HepG2 (cell line): ENCODE data around the gene TSPAN9.

Experiments
- HNRNPLL ChIP-seq: fragments of 200-400 bp; formaldehyde crosslinking; IDR thresholded peaks from 2 replicates; pipeline ENCODE4 v1.6.1; 2017; ENCODE audit warnings: mild to moderate bottlenecking, low read depth, low read length; ENCODE audit not compliant: poor library complexity, severe bottlenecking
- NAIF1 ChIP-seq: sonication (generic); formaldehyde crosslinking; IDR thresholded peaks from 2 replicates; pipeline ENCODE4 v1.5.0; 2020; ENCODE audit warnings: mild to moderate bottlenecking, missing genetic modification reagents, borderline replicate concordance
- SPEN ChIP-seq: sonication (generic); formaldehyde crosslinking; IDR thresholded peaks from 2 replicates; pipeline ENCODE4 v1.5.1; 2020; ENCODE audit warnings: low read depth, mild to moderate bottlenecking, missing genetic modification reagents
- TARDBP ChIP-seq: sonication (generic); formaldehyde crosslinking; IDR thresholded peaks from 2 replicates; pipeline ENCODE4 v1.8.0; 2022; ENCODE audit warnings: mild to moderate bottlenecking, missing genetic modification reagents
- ZNF768 ChIP-seq: sonication (generic); formaldehyde crosslinking; IDR thresholded peaks from 2 replicates; pipeline ENCODE4 v1.4.0; 2020; ENCODE audit warnings: missing genetic modification reagents
- TF ChIP-seq, protein P1 (sequence below): sonication (generic); formaldehyde crosslinking; IDR thresholded peaks from 2 replicates; pipeline ENCODE4 v1.8.1; 2022; ENCODE audit warnings: mild to moderate bottlenecking, missing genetic modification reagents
- TF ChIP-seq, protein P2 (sequence below): sonication (generic); formaldehyde crosslinking; IDR thresholded peaks from 2 replicates; pipeline ENCODE4 v1.5.0; 2020; ENCODE audit warnings: mild to moderate bottlenecking, missing genetic modification reagents, moderate library complexity
- TF ChIP-seq, protein P3 (sequence below), 2 experiments: sonication (generic) in 1 of 2; formaldehyde crosslinking in 1 of 2; IDR thresholded peaks; 2 replicates each; pipeline versions ENCODE4 v1.5.1 to v1.6.1; 2011 to 2020; ENCODE audit warnings: borderline replicate concordance in 1 of 2, low read depth in 1 of 2, low read length in 1 of 2, mild to moderate bottlenecking in 1 of 2, missing genetic modification reagents in 1 of 2, moderate library complexity in 1 of 2
- TF ChIP-seq, protein P4 (sequence below): sonication (generic); formaldehyde crosslinking; conservative IDR thresholded peaks from 2 replicates; pipeline ENCODE4 v1.5.0; 2020; ENCODE audit warnings: missing genetic modification reagents

DNA sequence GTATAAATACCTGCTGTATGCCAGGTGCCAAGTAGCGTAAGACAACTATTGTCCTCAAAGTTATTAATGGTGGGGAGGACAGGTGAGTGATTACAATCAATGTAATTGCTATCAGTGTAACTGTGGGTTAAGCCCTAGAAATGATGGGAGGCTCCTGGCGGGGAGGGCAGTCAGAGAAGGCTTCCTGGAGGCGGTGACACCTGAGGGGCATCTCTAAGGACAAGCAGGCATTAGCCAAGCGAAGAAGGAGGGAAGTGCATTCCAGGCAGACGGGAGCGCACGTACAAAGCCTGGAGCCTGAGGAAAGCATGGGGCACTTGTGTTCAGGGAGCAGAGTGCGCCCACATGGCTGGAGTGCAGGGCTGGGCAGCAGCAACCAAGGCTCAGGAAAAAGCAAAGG lies 230.9 kb downstream of the TSPAN9 start:
- no peak for TF ChIP-seq ZNF768 (CRISPR knock-in tag)
- TF ChIP-seq, protein P1, sequence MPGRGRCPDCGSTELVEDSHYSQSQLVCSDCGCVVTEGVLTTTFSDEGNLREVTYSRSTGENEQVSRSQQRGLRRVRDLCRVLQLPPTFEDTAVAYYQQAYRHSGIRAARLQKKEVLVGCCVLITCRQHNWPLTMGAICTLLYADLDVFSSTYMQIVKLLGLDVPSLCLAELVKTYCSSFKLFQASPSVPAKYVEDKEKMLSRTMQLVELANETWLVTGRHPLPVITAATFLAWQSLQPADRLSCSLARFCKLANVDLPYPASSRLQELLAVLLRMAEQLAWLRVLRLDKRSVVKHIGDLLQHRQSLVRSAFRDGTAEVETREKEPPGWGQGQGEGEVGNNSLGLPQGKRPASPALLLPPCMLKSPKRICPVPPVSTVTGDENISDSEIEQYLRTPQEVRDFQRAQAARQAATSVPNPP, result no peak
- TF ChIP-seq TARDBP (CRISPR knock-in tag), result no peak
- TF ChIP-seq, protein P2, sequence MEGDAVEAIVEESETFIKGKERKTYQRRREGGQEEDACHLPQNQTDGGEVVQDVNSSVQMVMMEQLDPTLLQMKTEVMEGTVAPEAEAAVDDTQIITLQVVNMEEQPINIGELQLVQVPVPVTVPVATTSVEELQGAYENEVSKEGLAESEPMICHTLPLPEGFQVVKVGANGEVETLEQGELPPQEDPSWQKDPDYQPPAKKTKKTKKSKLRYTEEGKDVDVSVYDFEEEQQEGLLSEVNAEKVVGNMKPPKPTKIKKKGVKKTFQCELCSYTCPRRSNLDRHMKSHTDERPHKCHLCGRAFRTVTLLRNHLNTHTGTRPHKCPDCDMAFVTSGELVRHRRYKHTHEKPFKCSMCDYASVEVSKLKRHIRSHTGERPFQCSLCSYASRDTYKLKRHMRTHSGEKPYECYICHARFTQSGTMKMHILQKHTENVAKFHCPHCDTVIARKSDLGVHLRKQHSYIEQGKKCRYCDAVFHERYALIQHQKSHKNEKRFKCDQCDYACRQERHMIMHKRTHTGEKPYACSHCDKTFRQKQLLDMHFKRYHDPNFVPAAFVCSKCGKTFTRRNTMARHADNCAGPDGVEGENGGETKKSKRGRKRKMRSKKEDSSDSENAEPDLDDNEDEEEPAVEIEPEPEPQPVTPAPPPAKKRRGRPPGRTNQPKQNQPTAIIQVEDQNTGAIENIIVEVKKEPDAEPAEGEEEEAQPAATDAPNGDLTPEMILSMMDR (CRISPR knock-in tag), result no peak
- TF ChIP-seq HNRNPLL, result no peak
- TF ChIP-seq SPEN, result no peak
- TF ChIP-seq NAIF1 (CRISPR knock-in tag), result no peak
- TF ChIP-seq, protein P3, sequence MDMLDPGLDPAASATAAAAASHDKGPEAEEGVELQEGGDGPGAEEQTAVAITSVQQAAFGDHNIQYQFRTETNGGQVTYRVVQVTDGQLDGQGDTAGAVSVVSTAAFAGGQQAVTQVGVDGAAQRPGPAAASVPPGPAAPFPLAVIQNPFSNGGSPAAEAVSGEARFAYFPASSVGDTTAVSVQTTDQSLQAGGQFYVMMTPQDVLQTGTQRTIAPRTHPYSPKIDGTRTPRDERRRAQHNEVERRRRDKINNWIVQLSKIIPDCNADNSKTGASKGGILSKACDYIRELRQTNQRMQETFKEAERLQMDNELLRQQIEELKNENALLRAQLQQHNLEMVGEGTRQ (IDR thresholded peaks at IDR 0.05; ENCODE audit: low read depth, low read length), result no peak
- TF ChIP-seq, protein P3 (CRISPR knock-in tag; IDR thresholded peaks at IDR 0.05; ENCODE audit: borderline replicate concordance), result no peak
- TF ChIP-seq, protein P4, sequence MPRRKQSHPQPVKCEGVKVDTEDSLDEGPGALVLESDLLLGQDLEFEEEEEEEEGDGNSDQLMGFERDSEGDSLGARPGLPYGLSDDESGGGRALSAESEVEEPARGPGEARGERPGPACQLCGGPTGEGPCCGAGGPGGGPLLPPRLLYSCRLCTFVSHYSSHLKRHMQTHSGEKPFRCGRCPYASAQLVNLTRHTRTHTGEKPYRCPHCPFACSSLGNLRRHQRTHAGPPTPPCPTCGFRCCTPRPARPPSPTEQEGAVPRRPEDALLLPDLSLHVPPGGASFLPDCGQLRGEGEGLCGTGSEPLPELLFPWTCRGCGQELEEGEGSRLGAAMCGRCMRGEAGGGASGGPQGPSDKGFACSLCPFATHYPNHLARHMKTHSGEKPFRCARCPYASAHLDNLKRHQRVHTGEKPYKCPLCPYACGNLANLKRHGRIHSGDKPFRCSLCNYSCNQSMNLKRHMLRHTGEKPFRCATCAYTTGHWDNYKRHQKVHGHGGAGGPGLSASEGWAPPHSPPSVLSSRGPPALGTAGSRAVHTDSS (CRISPR knock-in tag), result no peak
